CD8-positive, alpha-beta memory T cell (primary cell): ENCODE data around the gene LIN7C. TPM values are rescaled to one million over a fixed set of nuclear protein-coding genes. Genes with fewer than 3 reads are reported as not detected.

Source experiments
- CTCF ChIA-PET: fragments of 350-600 bp; sonication (Branson Sonifier 250); formaldehyde crosslinking; loops from one replicate; lab custom pipeline; 2021; ENCODE audit warnings: antibody characterized with exemption; lab: Charles Lee
- POLR2A ChIA-PET: fragments of 350-600 bp; sonication (Branson Sonifier 250); formaldehyde crosslinking; loops from one replicate; lab custom pipeline; 2021; ENCODE audit warnings: antibody characterized with exemption; lab: Charles Lee
- DNase-seq, 5 donors: peaks; one replicate each; pipeline versions ENCODE4 v3.0.0 to v3.0.0-alpha.2; 2020 to 2022; ENCODE audit warnings: mixed read lengths in 1 of 5
- H3K27ac ChIP-seq: one replicate; pipeline ENCODE4 v1.7.0; 2013; ENCODE audit warnings: low read depth, mild to moderate bottlenecking, low read length, moderate library complexity
- H3K27me3 ChIP-seq: 2 replicates; pipeline ENCODE4 v1.7.0; 2013; ENCODE audit warnings: low read length, mild to moderate bottlenecking; ENCODE audit not compliant: insufficient read depth, poor library complexity, severe bottlenecking
- H3K36me3 ChIP-seq: 2 replicates; pipeline ENCODE4 v1.7.0; 2013; ENCODE audit warnings: mild to moderate bottlenecking, low read length, moderate library complexity; ENCODE audit not compliant: insufficient read depth
- H3K4me1 ChIP-seq: 2 replicates; pipeline ENCODE4 v1.7.0; 2013; ENCODE audit warnings: mild to moderate bottlenecking, low read length, moderate library complexity; ENCODE audit not compliant: insufficient read depth
- H3K4me3 ChIP-seq: 2 replicates; pipeline ENCODE4 v1.7.0; 2013; ENCODE audit warnings: mild to moderate bottlenecking, low read length
- H3K9me3 ChIP-seq: 2 replicates; pipeline ENCODE4 v1.7.0; 2013; ENCODE audit warnings: mild to moderate bottlenecking, low read length
- H3K27ac Mint-ChIP-seq, 8 donors: one replicate each; pipeline ENCODE4 v1.8.0; 2020 to 2021; ENCODE audit warnings: mixed read lengths in 8 of 8, mild to moderate bottlenecking in 6 of 8, inconsistent platforms in 3 of 8, moderate library complexity in 3 of 8
- H3K27me3 Mint-ChIP-seq, 2 donors: one replicate each; pipeline ENCODE4 v1.8.0; 2020 to 2021; ENCODE audit warnings: mixed read lengths in 2 of 2, mild to moderate bottlenecking in 1 of 2, moderate library complexity in 1 of 2
- H3K36me3 Mint-ChIP-seq, 3 donors: one replicate each; pipeline ENCODE4 v1.8.0; 2020 to 2021; ENCODE audit warnings: mixed read lengths in 3 of 3, inconsistent platforms in 1 of 3, mild to moderate bottlenecking in 1 of 3
- H3K4me1 Mint-ChIP-seq, 3 donors: one replicate each; pipeline ENCODE4 v1.8.0; 2020 to 2021; ENCODE audit warnings: mixed read lengths in 3 of 3, inconsistent platforms in 1 of 3, mild to moderate bottlenecking in 1 of 3
- H3K4me3 Mint-ChIP-seq, 7 donors: one replicate each; pipeline ENCODE4 v1.8.0; 2020 to 2021; ENCODE audit warnings: mixed read lengths in 7 of 7, mild to moderate bottlenecking in 6 of 7, moderate library complexity in 4 of 7, inconsistent platforms in 2 of 7
- H3K9me3 Mint-ChIP-seq, 5 donors: one replicate each; pipeline ENCODE4 v1.8.0; 2020 to 2022; ENCODE audit warnings: mixed read lengths in 5 of 5, mild to moderate bottlenecking in 3 of 5, moderate library complexity in 2 of 5, inconsistent platforms in 1 of 5
- polyA plus RNA-seq: library from polyadenylated mRNA; unstranded; fragments of 300-500 nt; fragmentation: Illumina TruSeq; gene quantifications from one replicate; pipeline ENCODE4 v1.2.3, GENCODE V29; 2021
- total RNA-seq, 2 experiments: library from RNA; stranded (reverse); gene quantifications; one replicate each; pipeline ENCODE4 v1.2.3, GENCODE V29; 2021

Gene LIN7C
- total and polyA plus RNA-seq, 3 experiments from 2014 or later, result 14.7 to 28.9 (median 27.4) TPM

GRCh38 chr11:27460158-27460978 is 46.2 kb downstream of the LIN7C start:
- CTCF ChIA-PET, result no interaction called here
- Mint-ChIP-seq H3K27me3 (peaks cover 4 to 30% of the 10 kb centered on the region in 2 donors), H3K4me1 (no peaks in the 10 kb centered on the region), H3K27ac (no peak overlapping the region), H3K9me3 (no peaks in the 10 kb centered on the region), H3K36me3 (no peaks in the 10 kb centered on the region), H3K4me3 (no peak overlapping the region)
- POLR2A ChIA-PET, result no interaction called here
- H3K27me3 ChIP-seq, result no peaks in the 10 kb centered on the region
- H3K4me1 ChIP-seq, result no peaks in the 10 kb centered on the region
- no peak overlapping the region for H3K27ac ChIP-seq
- H3K36me3 ChIP-seq, result no peaks in the 10 kb centered on the region
- H3K9me3 ChIP-seq, result no peaks in the 10 kb centered on the region
- no peak for DNase-seq
- H3K4me3 ChIP-seq, result no peak overlapping the region

GRCh38 chr11:27459191-27459590 is 47.4 kb downstream of the LIN7C start:
- H3K36me3 Mint-ChIP-seq, result no peaks in the 10 kb centered on the region
- no peak overlapping the region for H3K27ac Mint-ChIP-seq
- H3K27me3 Mint-ChIP-seq, result peaks cover 4 to 32% of the 10 kb centered on the region in 2 donors
- DNase-seq, result no peak
- H3K27ac ChIP-seq, result no peak overlapping the region
- POLR2A ChIA-PET, result no interaction called here
- no peak overlapping the region for H3K4me3 Mint-ChIP-seq
- CTCF ChIA-PET, result no interaction called here
- H3K4me1 ChIP-seq, result no peaks in the 10 kb centered on the region
- H3K4me3 ChIP-seq, result no peak overlapping the region
- H3K9me3 Mint-ChIP-seq, result no peaks in the 10 kb centered on the region
- H3K36me3 ChIP-seq, result no peaks in the 10 kb centered on the region
- no peaks in the 10 kb centered on the region for H3K9me3 ChIP-seq
- no peaks in the 10 kb centered on the region for H3K4me1 Mint-ChIP-seq
- H3K27me3 ChIP-seq, result no peaks in the 10 kb centered on the region

GRCh38 chr11:27458182-27458581 is 48.4 kb downstream of the LIN7C start:
- no peaks in the 10 kb centered on the region for H3K9me3 Mint-ChIP-seq
- H3K4me1 Mint-ChIP-seq, result no peaks in the 10 kb centered on the region
- no peaks in the 10 kb centered on the region for H3K36me3 Mint-ChIP-seq
- Histone ChIP-seq H3K27ac (no peak overlapping the region), H3K27me3 (no peaks in the 10 kb centered on the region), H3K4me3 (no peak overlapping the region), H3K36me3 (no peaks in the 10 kb centered on the region), H3K4me1 (no peaks in the 10 kb centered on the region), H3K9me3 (no peaks in the 10 kb centered on the region)
- no peak for DNase-seq
- ChIA-PET POLR2A (no interaction called here), CTCF (no interaction called here)
- H3K27ac Mint-ChIP-seq, result no peak overlapping the region
- no peak overlapping the region for H3K4me3 Mint-ChIP-seq
- peaks cover 2 to 29% of the 10 kb centered on the region in 2 donors for H3K27me3 Mint-ChIP-seq

GRCh38 chr11:27456795-27457329 is 49.7 kb downstream of the LIN7C start:
- no peak overlapping the region for H3K4me3 Mint-ChIP-seq
- ChIA-PET CTCF (no interaction called here), POLR2A (no interaction called here)
- H3K4me1 Mint-ChIP-seq, result no peaks in the 10 kb centered on the region
- no peak overlapping the region for H3K4me3 ChIP-seq
- H3K9me3 Mint-ChIP-seq, result no peaks in the 10 kb centered on the region
- H3K4me1 ChIP-seq, result no peaks in the 10 kb centered on the region
- H3K27ac ChIP-seq, result no peak overlapping the region
- no peaks in the 10 kb centered on the region for H3K36me3 Mint-ChIP-seq
- peaks cover 2 to 17% of the 10 kb centered on the region in 2 donors for H3K27me3 Mint-ChIP-seq
- no peak overlapping the region for H3K27ac Mint-ChIP-seq
- no peak for DNase-seq
- H3K27me3 ChIP-seq, result no peaks in the 10 kb centered on the region
- no peaks in the 10 kb centered on the region for H3K36me3 ChIP-seq
- no peaks in the 10 kb centered on the region for H3K9me3 ChIP-seq

GRCh38 chr11:27456140-27456794 is 50.3 kb downstream of the LIN7C start:
- Histone ChIP-seq H3K4me1 (no peaks in the 10 kb centered on the region), H3K4me3 (no peak overlapping the region), H3K36me3 (no peaks in the 10 kb centered on the region), H3K27ac (no peak overlapping the region), H3K27me3 (no peaks in the 10 kb centered on the region), H3K9me3 (no peaks in the 10 kb centered on the region)
- Mint-ChIP-seq H3K9me3 (no peaks in the 10 kb centered on the region), H3K27ac (no peak overlapping the region), H3K4me1 (no peaks in the 10 kb centered on the region), H3K36me3 (no peaks in the 10 kb centered on the region), H3K27me3 (peaks cover 2 to 13% of the 10 kb centered on the region in 2 donors), H3K4me3 (no peak overlapping the region)
- ChIA-PET POLR2A (no interaction called here), CTCF (no interaction called here)
- DNase-seq, result no peak

GRCh38 chr11:27455667-27456066 is 50.9 kb downstream of the LIN7C start:
- Histone ChIP-seq H3K4me1 (no peaks in the 10 kb centered on the region), H3K27me3 (no peaks in the 10 kb centered on the region), H3K36me3 (no peaks in the 10 kb centered on the region), H3K9me3 (no peaks in the 10 kb centered on the region), H3K4me3 (no peak overlapping the region), H3K27ac (no peak overlapping the region)
- ChIA-PET POLR2A (no interaction called here), CTCF (no interaction called here)
- Mint-ChIP-seq H3K4me1 (no peaks in the 10 kb centered on the region), H3K36me3 (no peaks in the 10 kb centered on the region), H3K9me3 (no peaks in the 10 kb centered on the region), H3K27ac (no peak overlapping the region), H3K4me3 (no peak overlapping the region), H3K27me3 (peaks cover 1 to 13% of the 10 kb centered on the region in 2 donors)
- no peak for DNase-seq

- Mint-ChIP-seq H3K9me3 (no peaks in the 10 kb centered on the region), H3K27me3 (peaks cover 0 to 13% of the 10 kb centered on the region in 2 donors), H3K27ac (no peak overlapping the region), H3K4me1 (no peaks in the 10 kb centered on the region), H3K4me3 (no peak overlapping the region), H3K36me3 (no peaks in the 10 kb centered on the region)
- no peak overlapping the region for H3K4me3 ChIP-seq
- H3K4me1 ChIP-seq, result no peaks in the 10 kb centered on the region
- H3K27ac ChIP-seq, result no peak overlapping the region
- CTCF ChIA-PET, result no interaction called here
- no peaks in the 10 kb centered on the region for H3K36me3 ChIP-seq
- no peak for DNase-seq
- POLR2A ChIA-PET, result no interaction called here
- H3K27me3 ChIP-seq, result no peaks in the 10 kb centered on the region
- no peaks in the 10 kb centered on the region for H3K9me3 ChIP-seq
These were observed 52.9 kb downstream of the LIN7C start for GRCh38 chr11:27453701-27454100.

- H3K36me3 Mint-ChIP-seq, result no peaks in the 10 kb centered on the region
- ChIA-PET CTCF (no interaction called here), POLR2A (no interaction called here)
- Histone ChIP-seq H3K36me3 (no peaks in the 10 kb centered on the region), H3K4me3 (no peak overlapping the region), H3K27ac (no peak overlapping the region), H3K27me3 (no peaks in the 10 kb centered on the region), H3K4me1 (no peaks in the 10 kb centered on the region), H3K9me3 (no peaks in the 10 kb centered on the region)
- H3K27me3 Mint-ChIP-seq, result peaks cover 0 to 9% of the 10 kb centered on the region in 2 donors
- no peak overlapping the region for H3K27ac Mint-ChIP-seq
- H3K9me3 Mint-ChIP-seq, result no peaks in the 10 kb centered on the region
- no peak overlapping the region for H3K4me3 Mint-ChIP-seq
- DNase-seq, result no peak
- no peaks in the 10 kb centered on the region for H3K4me1 Mint-ChIP-seq
These were observed 54.4 kb downstream of the LIN7C start for GRCh38 chr11:27452147-27452546.
